Endodermal cell (in vitro differentiated cells): ENCODE measurements around the gene XXYLT1. TPM values are rescaled to one million over a fixed set of nuclear protein-coding genes. Genes with fewer than 3 reads are reported as not detected.

Experiments used
- DNase-seq: peaks from one replicate; pipeline ENCODE4 v3.0.0-alpha.2; 2017
- H3K27ac ChIP-seq: 2 replicates; pipeline ENCODE4 v1.5.1; 2013; ENCODE audit warnings: mild to moderate bottlenecking, low read depth, low read length, moderate library complexity
- H3K27me3 ChIP-seq: 2 replicates; pipeline ENCODE4 v1.6.1; 2013; ENCODE audit warnings: mild to moderate bottlenecking, low read length, moderate library complexity; ENCODE audit not compliant: insufficient read depth, control insufficient read depth, poor library complexity, severe bottlenecking
- H3K36me3 ChIP-seq: 2 replicates; pipeline ENCODE4 v1.7.0; 2013; ENCODE audit warnings: mild to moderate bottlenecking, low read length, moderate library complexity; ENCODE audit not compliant: control insufficient read depth, insufficient read depth
- H3K4me1 ChIP-seq: one replicate; pipeline ENCODE4 v1.7.0; 2013; ENCODE audit warnings: low read length; ENCODE audit not compliant: control insufficient read depth, insufficient read depth
- H3K4me3 ChIP-seq: 2 replicates; pipeline ENCODE4 v1.5.1; 2013; ENCODE audit warnings: mild to moderate bottlenecking, low read length, moderate library complexity
- H3K9ac ChIP-seq: 2 replicates; pipeline ENCODE4 v1.6.1; 2013; ENCODE audit warnings: mild to moderate bottlenecking, low read length, moderate library complexity; ENCODE audit not compliant: poor library complexity, severe bottlenecking; ENCODE audit errors: extremely low read depth
- H3K9me3 ChIP-seq: 2 replicates; pipeline ENCODE4 v1.6.1; 2013; ENCODE audit warnings: mild to moderate bottlenecking, low read length, moderate library complexity; ENCODE audit not compliant: control insufficient read depth
- H3K27ac Mint-ChIP-seq: 2 replicates; pipeline ENCODE4 v1.8.0; 2020; ENCODE audit warnings: mixed read lengths
- H3K27me3 Mint-ChIP-seq: 2 replicates; pipeline ENCODE4 v1.8.0; 2021; ENCODE audit warnings: mild to moderate bottlenecking, mixed read lengths; ENCODE audit not compliant: insufficient read depth
- H3K36me3 Mint-ChIP-seq: 2 replicates; pipeline ENCODE4 v1.8.0; 2020; ENCODE audit warnings: low read depth, mixed read lengths
- H3K4me1 Mint-ChIP-seq: 2 replicates; pipeline ENCODE4 v1.8.0; 2020; ENCODE audit warnings: mixed read lengths
- H3K4me3 Mint-ChIP-seq: 2 replicates; pipeline ENCODE4 v1.8.0; 2020; ENCODE audit warnings: mild to moderate bottlenecking, moderate library complexity, mixed read lengths
- H3K9me3 Mint-ChIP-seq: 2 replicates; pipeline ENCODE4 v1.8.0; 2020; ENCODE audit warnings: mild to moderate bottlenecking, mixed read lengths
- WGBS, 2 experiments: methylation state at CpG; one replicate each; pipeline versions ENCODE4 v1.1.5 to v1.1.7; 2013; ENCODE audit warnings: missing lambda C conversion rate in 2 of 2, mixed read lengths in 1 of 2; ENCODE audit not compliant: insufficient coverage in 1 of 2, insufficient read length in 1 of 2; 5-methylcytosine and 5-hydroxymethylcytosine counted together
- total RNA-seq, 2 donors: library from RNA; stranded (reverse); fragmentation: NEBNext Ultra II Directional in 1 of 2; extraction: Animal tissue kit (Norgen Biotek cat#: 25700) in 1 of 2; gene quantifications; 2 replicates in 1 of 2; 3 replicates in 1 of 2; pipeline ENCODE4 v1.2.1, GENCODE V29; 2021
- TF ChIP-seq, protein P1 (sequence below): fragments of 200-600 bp; sonication (generic); conservative IDR thresholded peaks from 2 replicates; pipeline ENCODE4 v1.5.0; 2021; ENCODE audit warnings: antibody characterized with exemption, mild to moderate bottlenecking

The XXYLT1 gene
- total RNA-seq, 2 donors from 2014 or later, result 35.5 to 38.3 TPM

DNA sequence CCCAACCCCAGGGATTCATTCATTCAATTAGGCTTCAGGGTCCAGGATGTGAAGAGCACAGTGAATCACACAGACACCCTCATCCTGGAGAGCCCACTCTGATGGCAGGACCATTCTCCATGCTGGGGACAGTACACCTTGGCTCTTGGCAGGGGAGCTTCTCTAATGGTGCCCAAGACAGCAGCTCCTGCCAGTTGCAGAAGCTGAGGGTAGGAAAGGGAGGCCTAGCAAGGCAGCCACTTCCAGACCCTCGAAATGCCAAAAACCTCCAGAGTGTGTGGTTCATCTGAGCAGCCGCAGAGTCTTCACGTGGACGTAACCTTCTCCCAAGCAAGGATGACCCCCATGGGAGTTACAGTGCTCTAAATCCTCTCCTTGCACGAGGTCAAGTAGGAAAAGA, 186.2 kb downstream of the XXYLT1 start:
- H3K4me3 Mint-ChIP-seq, result no peak overlapping the region
- Histone ChIP-seq H3K27me3 (no peaks in the 10 kb centered on the region), H3K4me3 (no peak overlapping the region), H3K9me3 (no peaks in the 10 kb centered on the region), H3K9ac (no peak overlapping the region), H3K36me3 (no peaks in the 10 kb centered on the region), H3K4me1 (peaks cover 31% of the 10 kb centered on the region), H3K27ac (no peak overlapping the region)
- DNase-seq, result no peak
- H3K4me1 Mint-ChIP-seq, result peaks cover 36% of the 10 kb centered on the region
- H3K27ac Mint-ChIP-seq, result no peak overlapping the region
- no peaks in the 10 kb centered on the region for H3K9me3 Mint-ChIP-seq
- WGBS, 2 experiments, result 98 to 99% methylated on average over 5 of the region's 5 CpGs
- H3K27me3 Mint-ChIP-seq, result no peaks in the 10 kb centered on the region
- TF ChIP-seq, protein P1, sequence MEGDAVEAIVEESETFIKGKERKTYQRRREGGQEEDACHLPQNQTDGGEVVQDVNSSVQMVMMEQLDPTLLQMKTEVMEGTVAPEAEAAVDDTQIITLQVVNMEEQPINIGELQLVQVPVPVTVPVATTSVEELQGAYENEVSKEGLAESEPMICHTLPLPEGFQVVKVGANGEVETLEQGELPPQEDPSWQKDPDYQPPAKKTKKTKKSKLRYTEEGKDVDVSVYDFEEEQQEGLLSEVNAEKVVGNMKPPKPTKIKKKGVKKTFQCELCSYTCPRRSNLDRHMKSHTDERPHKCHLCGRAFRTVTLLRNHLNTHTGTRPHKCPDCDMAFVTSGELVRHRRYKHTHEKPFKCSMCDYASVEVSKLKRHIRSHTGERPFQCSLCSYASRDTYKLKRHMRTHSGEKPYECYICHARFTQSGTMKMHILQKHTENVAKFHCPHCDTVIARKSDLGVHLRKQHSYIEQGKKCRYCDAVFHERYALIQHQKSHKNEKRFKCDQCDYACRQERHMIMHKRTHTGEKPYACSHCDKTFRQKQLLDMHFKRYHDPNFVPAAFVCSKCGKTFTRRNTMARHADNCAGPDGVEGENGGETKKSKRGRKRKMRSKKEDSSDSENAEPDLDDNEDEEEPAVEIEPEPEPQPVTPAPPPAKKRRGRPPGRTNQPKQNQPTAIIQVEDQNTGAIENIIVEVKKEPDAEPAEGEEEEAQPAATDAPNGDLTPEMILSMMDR, result no peak
- no peaks in the 10 kb centered on the region for H3K36me3 Mint-ChIP-seq

DNA sequence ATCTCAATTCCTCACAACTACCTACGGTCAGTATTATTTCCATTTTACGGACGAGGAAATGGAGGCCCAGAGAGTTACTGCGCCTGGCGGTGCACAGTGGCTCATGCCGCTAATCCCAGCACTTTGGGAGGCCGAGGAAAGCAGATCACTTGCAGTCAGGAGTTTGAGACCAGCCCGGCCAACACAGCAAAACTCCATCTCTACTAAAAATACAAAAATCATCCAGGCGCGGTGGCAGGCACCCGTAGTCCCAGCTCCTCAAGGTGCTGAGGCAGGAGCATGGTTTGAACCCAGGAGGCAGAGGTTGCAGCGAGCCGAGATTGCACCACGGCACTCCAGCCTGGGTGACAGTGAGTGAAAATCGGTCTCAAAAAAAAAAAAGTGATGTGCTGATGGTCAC, 187.3 kb downstream of the XXYLT1 start:
- H3K4me3 Mint-ChIP-seq, result no peak overlapping the region
- Histone ChIP-seq H3K9ac (no peak overlapping the region), H3K27ac (no peak overlapping the region), H3K9me3 (no peaks in the 10 kb centered on the region), H3K27me3 (no peaks in the 10 kb centered on the region), H3K4me1 (peaks cover 32% of the 10 kb centered on the region), H3K36me3 (no peaks in the 10 kb centered on the region), H3K4me3 (no peak overlapping the region)
- H3K4me1 Mint-ChIP-seq, result peaks cover 47% of the 10 kb centered on the region
- H3K27me3 Mint-ChIP-seq, result no peaks in the 10 kb centered on the region
- no peaks in the 10 kb centered on the region for H3K9me3 Mint-ChIP-seq
- DNase-seq, result no peak
- H3K36me3 Mint-ChIP-seq, result no peaks in the 10 kb centered on the region
- H3K27ac Mint-ChIP-seq, result no peak overlapping the region
- TF ChIP-seq, protein P1, result no peak
- WGBS, 2 experiments, result 90 to 95% methylated on average over 14 to 15 of the region's 15 CpGs

DNA sequence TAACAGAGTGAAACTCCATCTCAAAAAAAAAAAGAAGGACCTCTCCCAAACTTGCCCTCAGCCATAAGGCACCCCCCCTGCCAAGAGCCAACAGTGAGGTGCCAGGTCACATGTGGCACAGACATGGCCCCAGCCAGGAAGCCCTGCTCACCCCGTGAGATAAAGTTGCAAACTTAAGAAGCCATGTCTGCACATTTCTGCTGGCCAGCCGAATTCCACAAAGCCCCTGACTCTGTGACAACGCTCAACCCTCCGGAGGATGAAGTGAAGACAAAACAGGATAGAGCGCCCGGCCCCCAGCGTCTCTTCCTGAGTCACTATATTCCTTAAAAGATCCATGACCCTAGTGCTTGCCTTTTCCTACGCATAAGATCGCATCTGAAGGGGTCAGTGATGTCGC, 188.1 kb downstream of the XXYLT1 start:
- Mint-ChIP-seq H3K27me3 (no peaks in the 10 kb centered on the region), H3K36me3 (no peaks in the 10 kb centered on the region), H3K4me3 (no peak overlapping the region), H3K4me1 (peaks cover 49% of the 10 kb centered on the region), H3K27ac (peak overlapping the region; percentile 50), H3K9me3 (no peaks in the 10 kb centered on the region)
- no peak overlapping the region for H3K9ac ChIP-seq
- no peaks in the 10 kb centered on the region for H3K27me3 ChIP-seq
- WGBS, 2 experiments, result 91 to 92% methylated on average over 10 of the region's 10 CpGs
- no peak overlapping the region for H3K4me3 ChIP-seq
- TF ChIP-seq, protein P1, result no peak
- peaks cover 32% of the 10 kb centered on the region for H3K4me1 ChIP-seq
- no peak for DNase-seq
- no peaks in the 10 kb centered on the region for H3K36me3 ChIP-seq
- no peak overlapping the region for H3K27ac ChIP-seq
- no peaks in the 10 kb centered on the region for H3K9me3 ChIP-seq
